B cell (primary cell): Measurements from ENCODE around the gene TBC1D2B. TPM values are rescaled to one million over a fixed set of nuclear protein-coding genes. Genes with fewer than 3 reads are reported as not detected.
A peak's percentile ranks its signal among the peaks of the same experiment; 100 is the strongest.

ENCODE experiments used
- ATAC-seq: fragments of 200-7000 bp; cut with Tn5 transposase; one replicate; pipeline ENCODE4 v1.10.0; 2021; ENCODE audit warnings: low read depth, mild to moderate bottlenecking, moderate number of reproducible peaks, moderate library complexity
- CTCF ChIA-PET: fragments of 350-600 bp; sonication (Branson Sonifier 250); formaldehyde crosslinking; loops from one replicate; lab custom pipeline; 2021; ENCODE audit warnings: antibody characterized with exemption, inconsistent platforms; lab: Charles Lee
- POLR2A ChIA-PET: fragments of 350-600 bp; sonication (Branson Sonifier 250); formaldehyde crosslinking; loops from one replicate; lab custom pipeline; 2021; ENCODE audit warnings: antibody characterized with exemption; lab: Charles Lee
- DNase-seq: peaks from one replicate; pipeline ENCODE4 v3.0.0; 2013
- H2AFZ ChIP-seq: 2 replicates; pipeline ENCODE4 v1.6.1; 2012; ENCODE audit warnings: mild to moderate bottlenecking, low read depth, low read length; ENCODE audit not compliant: insufficient read depth, poor library complexity, severe bottlenecking
- H3K27ac ChIP-seq, 2 donors: 1 replicate in 1 of 2; 2 replicates in 1 of 2; pipeline ENCODE4 v1.5.1; 2012 to 2013; ENCODE audit warnings: low read length in 2 of 2, mild to moderate bottlenecking in 2 of 2, moderate library complexity in 1 of 2
- H3K27me3 ChIP-seq, 4 experiments: fragments of 200-600 bp in 1 of 4; sonication (generic) in 1 of 4; replicated peaks in 1 of 4; 1 replicate in 2 of 4; 2 replicates in 2 of 4; pipeline versions ENCODE4 v1.6.1 to v1.7.0; 2013 to 2016; ENCODE audit warnings: low read length in 3 of 4, mild to moderate bottlenecking in 2 of 4, mixed read lengths in 1 of 4, moderate library complexity in 1 of 4; ENCODE audit not compliant: insufficient read depth in 4 of 4, control insufficient read depth in 3 of 4; ENCODE audit errors: control extremely low read depth in 1 of 4
- H3K36me3 ChIP-seq, 2 experiments: replicated peaks in 1 of 2; 1 replicate in 1 of 2; 2 replicates in 1 of 2; pipeline versions ENCODE4 v1.6.1 to v1.7.1; 2013; ENCODE audit warnings: low read length in 1 of 2; ENCODE audit not compliant: insufficient read depth in 2 of 2, control insufficient read depth in 1 of 2; ENCODE audit errors: control extremely low read depth in 1 of 2, extremely low read depth in 1 of 2
- H3K4me1 ChIP-seq, 2 donors: fragments of 200-600 bp in 1 of 2; sonication (generic) in 1 of 2; 1 replicate in 1 of 2; 2 replicates in 1 of 2; pipeline versions ENCODE4 v1.5.1 to v1.6.1; 2013 to 2017; ENCODE audit warnings: low read length in 2 of 2; ENCODE audit not compliant: control insufficient read depth in 2 of 2, insufficient read depth in 2 of 2
- H3K4me2 ChIP-seq: replicated peaks from 2 replicates; pipeline ENCODE3; 2012; ENCODE audit warnings: mild to moderate bottlenecking, low read depth, low read length; ENCODE audit not compliant: poor library complexity, severe bottlenecking
- H3K4me3 ChIP-seq, 5 experiments: fragments of 200-600 bp in 1 of 5; sonication (generic) in 1 of 5; 1 replicate in 3 of 5; 2 replicates in 2 of 5; pipeline versions ENCODE4 v1.5.1 to v1.7.0; 2011 to 2016; ENCODE audit warnings: low read length in 4 of 5, mild to moderate bottlenecking in 4 of 5, low read depth in 2 of 5, control low read depth in 1 of 5, moderate library complexity in 1 of 5; ENCODE audit not compliant: insufficient read depth in 1 of 5; ENCODE audit errors: control extremely low read depth in 1 of 5, extremely low read depth in 1 of 5
- H3K79me2 ChIP-seq: fragments of 200-600 bp; sonication (generic); one replicate; pipeline ENCODE4 v1.6.0; 2016; ENCODE audit warnings: low read length; ENCODE audit not compliant: control insufficient read depth, insufficient read depth
- H3K9ac ChIP-seq: fragments of 200-600 bp; sonication (generic); 2 replicates; pipeline ENCODE4 v1.6.1; 2017; ENCODE audit warnings: mild to moderate bottlenecking, low read length, moderate library complexity
- H3K9me3 ChIP-seq, 3 donors: one replicate each; pipeline versions ENCODE4 v1.6.1 to v1.7.1; 2013; ENCODE audit warnings: low read length in 2 of 3; ENCODE audit not compliant: control insufficient read depth in 2 of 3, insufficient read depth in 1 of 3; ENCODE audit errors: control extremely low read depth in 1 of 3
- H4K20me1 ChIP-seq: 2 replicates; pipeline ENCODE4 v1.6.0; 2012; ENCODE audit warnings: mild to moderate bottlenecking, low read length; ENCODE audit not compliant: insufficient read depth, control insufficient read depth, poor library complexity, severe bottlenecking
- H3K27ac Mint-ChIP-seq: one replicate; pipeline ENCODE4 v1.8.0; 2021; ENCODE audit warnings: mixed read lengths
- H3K27me3 Mint-ChIP-seq: one replicate; pipeline ENCODE4 v1.8.0; 2021; ENCODE audit warnings: mixed read lengths
- H3K4me1 Mint-ChIP-seq: one replicate; pipeline ENCODE4 v1.8.0; 2021; ENCODE audit warnings: mixed read lengths
- H3K4me3 Mint-ChIP-seq: one replicate; pipeline ENCODE4 v1.8.0; 2021; ENCODE audit warnings: mixed read lengths
- H3K9me3 Mint-ChIP-seq: one replicate; pipeline ENCODE4 v1.8.0; 2022; ENCODE audit warnings: mixed read lengths; ENCODE audit not compliant: insufficient read depth
- CTCF ChIP-seq: fragments of 200-600 bp; IDR thresholded peaks from one replicate; pipeline ENCODE4 v1.8.0; 2022; ENCODE audit warnings: antibody characterized with exemption, mild to moderate bottlenecking
- EZH2 ChIP-seq: IDR thresholded peaks from 2 replicates; pipeline ENCODE4 v1.6.1; 2012; ENCODE audit warnings: borderline replicate concordance, low read depth, mild to moderate bottlenecking, moderate library complexity, low read length; ENCODE audit not compliant: insufficient read depth, poor library complexity, severe bottlenecking
- WGBS: methylation state at CpG from one replicate; pipeline ENCODE4 v1.1.5; 2013; ENCODE audit warnings: missing lambda C conversion rate; ENCODE audit not compliant: insufficient coverage; 5-methylcytosine and 5-hydroxymethylcytosine counted together
- intact Hi-C: fragments of 100-400 bp; cut with micrococcal nuclease; formaldehyde crosslinking; loops from one replicate; pipeline ENCODE4 v1.10.0; 2022
- polyA plus RNA-seq: library from polyadenylated mRNA; depleted of rRNA; stranded (reverse); fragments of >200 nt; gene quantifications from 2 replicates; pipeline ENCODE4 v1.2.3, GENCODE V29; 2012
- total RNA-seq, 2 donors: library from RNA; stranded (reverse); fragments of 120-200 nt in 1 of 2; gene quantifications; 1 replicate in 1 of 2; 2 replicates in 1 of 2; pipeline versions ENCODE4 v1.2.3 to v1.2.4, GENCODE V29; 2013 to 2022

TBC1D2B gene
- total and polyA plus RNA-seq, 2 donors (not counting 1 experiment from before 2014, with no cell fraction given), result 8.5 to 26.1 TPM

- H3K4me1 Mint-ChIP-seq, result peaks cover 41% of the 10 kb centered on the region
- H3K4me3 ChIP-seq, result no peak overlapping the region
- H3K27me3 ChIP-seq, result no peaks in the 10 kb centered on the region
- no peaks in the 10 kb centered on the region for H3K9me3 Mint-ChIP-seq
- intact Hi-C loops, result loop anchor here (5.0 kb wide), 1 partner anchor 64 kb away; no protein-coding TSS in a partner anchor
- H3K4me1 ChIP-seq, result peaks cover 32 to 33% of the 10 kb centered on the region in 2 donors
- H3K79me2 ChIP-seq, result no peaks in the 10 kb centered on the region
- peak overlapping the region in 1 of 2 donors; percentile 58 for H3K27ac ChIP-seq
- ChIA-PET CTCF (interaction anchor here (1.1 to 3.9 kb wide), 4 partner anchors 27 to 120 kb away, joined by 3 to 19 read pairs (median 11); no protein-coding TSS in a partner anchor), POLR2A (no interaction called here)
- H3K36me3 ChIP-seq, result peaks cover 0 to under 1% of the 10 kb centered on the region in 2 experiments
- H3K4me3 Mint-ChIP-seq, result peak overlapping the region; percentile 70
- ATAC-seq, result peak; percentile 9
- no peaks in the 10 kb centered on the region for H3K9me3 ChIP-seq
- no peaks in the 10 kb centered on the region for H4K20me1 ChIP-seq
- no peak for DNase-seq
- H3K27ac Mint-ChIP-seq, result peak overlapping the region; percentile 95
- H3K4me2 ChIP-seq, result peak overlapping the region; percentile 57
- H3K9ac ChIP-seq, result no peak overlapping the region
- 60% methylated on average over 9 of the region's 15 CpGs for WGBS
- no peaks in the 10 kb centered on the region for H3K27me3 Mint-ChIP-seq
- TF ChIP-seq EZH2, result no peak
- TF ChIP-seq CTCF, result no peak
- H2AFZ ChIP-seq, result peak overlapping the region; percentile 5
Measured at GRCh38 chr15:77993374-77993911, 84.1 kb downstream of the TBC1D2B start.

- POLR2A ChIA-PET, result no interaction called here
- Mint-ChIP-seq H3K4me3 (no peak overlapping the region), H3K27me3 (no peaks in the 10 kb centered on the region), H3K4me1 (peaks cover 41% of the 10 kb centered on the region), H3K9me3 (no peaks in the 10 kb centered on the region), H3K27ac (peak overlapping the region; percentile 61)
- DNase-seq (no peak), ATAC-seq (no peak)
- Histone ChIP-seq H3K27ac (no peak overlapping the region), H3K4me3 (no peak overlapping the region), H2AFZ (no peak overlapping the region), H3K9me3 (no peaks in the 10 kb centered on the region), H3K27me3 (no peaks in the 10 kb centered on the region), H4K20me1 (no peaks in the 10 kb centered on the region), H3K79me2 (no peaks in the 10 kb centered on the region), H3K4me2 (no peak overlapping the region), H3K9ac (no peak overlapping the region), H3K36me3 (no peaks in the 10 kb centered on the region), H3K4me1 (peaks cover 32 to 33% of the 10 kb centered on the region in 2 donors)
- TF ChIP-seq EZH2 (no peak), CTCF (no peak)
- 97% methylated on average over 15 of the region's 28 CpGs for WGBS
- CTCF ChIA-PET, result interaction anchor here (1.7 to 3.9 kb wide), 2 partner anchors 33 to 114 kb away, joined by 9 to 19 read pairs; no protein-coding TSS in a partner anchor
- intact Hi-C loops, result loop anchor here (5.0 kb wide), 1 partner anchor 65 kb away; no protein-coding TSS in a partner anchor
Measured at GRCh38 chr15:77992356-77993222, 84.9 kb downstream of the TBC1D2B start.
